Endodermal cell (in vitro differentiated cells): ENCODE results near the gene SLC7A8. TPM values are rescaled to one million over a fixed set of nuclear protein-coding genes. Genes with fewer than 3 reads are reported as not detected.

ENCODE experiments used
- DNase-seq: peaks from one replicate; pipeline ENCODE4 v3.0.0-alpha.2; 2017
- H3K27ac ChIP-seq: 2 replicates; pipeline ENCODE4 v1.5.1; 2013; ENCODE audit warnings: mild to moderate bottlenecking, low read depth, low read length, moderate library complexity
- H3K27me3 ChIP-seq: 2 replicates; pipeline ENCODE4 v1.6.1; 2013; ENCODE audit warnings: mild to moderate bottlenecking, low read length, moderate library complexity; ENCODE audit not compliant: insufficient read depth, control insufficient read depth, poor library complexity, severe bottlenecking
- H3K36me3 ChIP-seq: 2 replicates; pipeline ENCODE4 v1.7.0; 2013; ENCODE audit warnings: mild to moderate bottlenecking, low read length, moderate library complexity; ENCODE audit not compliant: control insufficient read depth, insufficient read depth
- H3K4me1 ChIP-seq: one replicate; pipeline ENCODE4 v1.7.0; 2013; ENCODE audit warnings: low read length; ENCODE audit not compliant: control insufficient read depth, insufficient read depth
- H3K4me3 ChIP-seq: 2 replicates; pipeline ENCODE4 v1.5.1; 2013; ENCODE audit warnings: mild to moderate bottlenecking, low read length, moderate library complexity
- H3K9ac ChIP-seq: 2 replicates; pipeline ENCODE4 v1.6.1; 2013; ENCODE audit warnings: mild to moderate bottlenecking, low read length, moderate library complexity; ENCODE audit not compliant: poor library complexity, severe bottlenecking; ENCODE audit errors: extremely low read depth
- H3K9me3 ChIP-seq: 2 replicates; pipeline ENCODE4 v1.6.1; 2013; ENCODE audit warnings: mild to moderate bottlenecking, low read length, moderate library complexity; ENCODE audit not compliant: control insufficient read depth
- H3K27ac Mint-ChIP-seq: 2 replicates; pipeline ENCODE4 v1.8.0; 2020; ENCODE audit warnings: mixed read lengths
- H3K27me3 Mint-ChIP-seq: 2 replicates; pipeline ENCODE4 v1.8.0; 2021; ENCODE audit warnings: mild to moderate bottlenecking, mixed read lengths; ENCODE audit not compliant: insufficient read depth
- H3K36me3 Mint-ChIP-seq: 2 replicates; pipeline ENCODE4 v1.8.0; 2020; ENCODE audit warnings: low read depth, mixed read lengths
- H3K4me1 Mint-ChIP-seq: 2 replicates; pipeline ENCODE4 v1.8.0; 2020; ENCODE audit warnings: mixed read lengths
- H3K4me3 Mint-ChIP-seq: 2 replicates; pipeline ENCODE4 v1.8.0; 2020; ENCODE audit warnings: mild to moderate bottlenecking, moderate library complexity, mixed read lengths
- H3K9me3 Mint-ChIP-seq: 2 replicates; pipeline ENCODE4 v1.8.0; 2020; ENCODE audit warnings: mild to moderate bottlenecking, mixed read lengths
- CTCF ChIP-seq: fragments of 200-600 bp; sonication (generic); conservative IDR thresholded peaks from 2 replicates; pipeline ENCODE4 v1.5.0; 2021; ENCODE audit warnings: antibody characterized with exemption, mild to moderate bottlenecking
- WGBS, 2 experiments: methylation state at CpG; one replicate each; pipeline versions ENCODE4 v1.1.5 to v1.1.7; 2013; ENCODE audit warnings: missing lambda C conversion rate in 2 of 2, mixed read lengths in 1 of 2; ENCODE audit not compliant: insufficient coverage in 1 of 2, insufficient read length in 1 of 2; 5-methylcytosine and 5-hydroxymethylcytosine counted together
- total RNA-seq, 2 donors: library from RNA; stranded (reverse); fragmentation: NEBNext Ultra II Directional in 1 of 2; extraction: Animal tissue kit (Norgen Biotek cat#: 25700) in 1 of 2; gene quantifications; 2 replicates in 1 of 2; 3 replicates in 1 of 2; pipeline ENCODE4 v1.2.1, GENCODE V29; 2021

Gene SLC7A8
- total RNA-seq, 2 donors from 2014 or later = 47.6 to 48.9 TPM

GRCh38 chr14:23080474-23080873 is 103.0 kb downstream of the SLC7A8 start:
- Mint-ChIP-seq H3K9me3 (no peaks in the 10 kb centered on the region), H3K27ac (no peak overlapping the region), H3K4me1 (peaks cover 13% of the 10 kb centered on the region), H3K27me3 (no peaks in the 10 kb centered on the region), H3K36me3 (peaks cover 71% of the 10 kb centered on the region), H3K4me3 (no peak overlapping the region)
- Histone ChIP-seq H3K4me1 (peaks cover 9% of the 10 kb centered on the region), H3K27ac (no peak overlapping the region), H3K9me3 (no peaks in the 10 kb centered on the region), H3K9ac (no peak overlapping the region), H3K36me3 (peaks cover 96% of the 10 kb centered on the region), H3K27me3 (no peaks in the 10 kb centered on the region), H3K4me3 (no peak overlapping the region)
- 92% methylated on average over 1 of the region's 1 CpG; no CpG with 5 or more reads in 1 of the 2 experiments for WGBS, 2 experiments
- TF ChIP-seq CTCF = no peak
- DNase-seq = no peak

GRCh38 chr14:23079716-23080115 is 103.7 kb downstream of the SLC7A8 start:
- Mint-ChIP-seq H3K4me3 (no peak overlapping the region), H3K9me3 (no peaks in the 10 kb centered on the region), H3K27me3 (no peaks in the 10 kb centered on the region), H3K27ac (no peak overlapping the region), H3K4me1 (peaks cover 15% of the 10 kb centered on the region), H3K36me3 (peaks cover 69% of the 10 kb centered on the region)
- Histone ChIP-seq H3K4me3 (no peak overlapping the region), H3K9ac (no peak overlapping the region), H3K27ac (no peak overlapping the region), H3K27me3 (no peaks in the 10 kb centered on the region), H3K4me1 (peaks cover 9% of the 10 kb centered on the region), H3K36me3 (peaks cover 96% of the 10 kb centered on the region), H3K9me3 (no peaks in the 10 kb centered on the region)
- no peak for TF ChIP-seq CTCF
- WGBS, 2 experiments = 96 to 100% methylated on average over 1 to 2 of the region's 2 CpGs
- DNase-seq = no peak

GRCh38 chr14:23078692-23079116 is 104.8 kb downstream of the SLC7A8 start:
- H3K36me3 ChIP-seq = peaks cover 96% of the 10 kb centered on the region
- H3K9me3 ChIP-seq = no peaks in the 10 kb centered on the region
- H3K4me1 Mint-ChIP-seq = peaks cover 17% of the 10 kb centered on the region
- WGBS, 2 experiments = 90% methylated on average over 2 of the region's 2 CpGs; no CpG with 5 or more reads in 1 of the 2 experiments
- no peaks in the 10 kb centered on the region for H3K9me3 Mint-ChIP-seq
- no peak for TF ChIP-seq CTCF
- DNase-seq = no peak
- H3K27ac Mint-ChIP-seq = no peak overlapping the region
- no peak overlapping the region for H3K4me3 ChIP-seq
- H3K27ac ChIP-seq = no peak overlapping the region
- H3K9ac ChIP-seq = no peak overlapping the region
- H3K4me3 Mint-ChIP-seq = no peak overlapping the region
- no peaks in the 10 kb centered on the region for H3K27me3 Mint-ChIP-seq
- peaks cover 73% of the 10 kb centered on the region for H3K36me3 Mint-ChIP-seq
- no peaks in the 10 kb centered on the region for H3K27me3 ChIP-seq
- H3K4me1 ChIP-seq = peaks cover 9% of the 10 kb centered on the region
